Activated naive CD4-positive, alpha-beta T cell treated with anti-CD3 and anti-CD28 coated beads, Interleukin-2, amount 50 U/mL, for 24 hours (primary cell): ENCODE results near the gene RFNG.

ENCODE experiments used
- H3K27ac Mint-ChIP-seq: one replicate; pipeline ENCODE4 v1.8.0; 2021; ENCODE audit warnings: mild to moderate bottlenecking, mixed read lengths
- H3K27me3 Mint-ChIP-seq: one replicate; pipeline ENCODE4 v1.8.0; 2021; ENCODE audit warnings: mixed read lengths
- H3K36me3 Mint-ChIP-seq: one replicate; pipeline ENCODE4 v1.8.0; 2021; ENCODE audit warnings: mixed read lengths
- H3K4me1 Mint-ChIP-seq: one replicate; pipeline ENCODE4 v1.8.0; 2021; ENCODE audit warnings: mixed read lengths
- H3K4me3 Mint-ChIP-seq: one replicate; pipeline ENCODE4 v1.8.0; 2021; ENCODE audit warnings: mild to moderate bottlenecking, mixed read lengths
- H3K9me3 Mint-ChIP-seq: one replicate; pipeline ENCODE4 v1.8.0; 2021; ENCODE audit warnings: mixed read lengths

Gene RFNG

DNA sequence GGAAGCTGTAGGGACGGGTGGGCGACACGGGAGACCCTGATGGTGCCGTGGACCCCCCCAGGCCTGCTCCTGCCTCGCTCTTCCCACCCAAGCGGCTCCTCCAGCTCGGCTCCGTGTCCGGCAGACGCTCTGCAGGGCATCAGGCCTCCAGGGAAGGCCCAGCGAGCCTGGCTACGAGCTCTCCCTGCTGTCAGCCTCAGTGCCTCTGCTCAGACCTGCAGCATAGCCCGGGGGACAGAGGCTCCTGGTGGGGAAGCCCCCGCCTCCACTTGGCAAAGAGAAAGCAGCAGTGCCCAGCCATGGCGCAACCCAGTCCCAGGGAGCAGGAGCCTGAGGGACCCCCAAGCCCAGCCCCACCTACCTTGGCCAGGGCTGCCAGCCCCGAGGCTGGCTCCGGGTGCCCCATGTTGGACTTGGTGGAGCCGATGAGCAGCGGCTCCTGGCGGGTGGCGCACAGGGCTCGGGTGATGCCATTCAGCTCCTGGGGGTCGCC lies 40.5 kb upstream of the RFNG start:
- Mint-ChIP-seq H3K36me3 (peaks cover 2% of the 10 kb centered on the region), H3K27me3 (no peaks in the 10 kb centered on the region), H3K4me1 (peaks cover 7% of the 10 kb centered on the region), H3K27ac (no peak overlapping the region), H3K4me3 (no peak overlapping the region), H3K9me3 (no peaks in the 10 kb centered on the region)

GRCh38 chr17:82091264-82092066 lies 39.9 kb upstream of the RFNG start:
- H3K9me3 Mint-ChIP-seq = no peaks in the 10 kb centered on the region
- H3K27ac Mint-ChIP-seq = no peak overlapping the region
- H3K4me3 Mint-ChIP-seq = no peak overlapping the region
- peaks cover 2% of the 10 kb centered on the region for H3K36me3 Mint-ChIP-seq
- H3K27me3 Mint-ChIP-seq = no peaks in the 10 kb centered on the region
- H3K4me1 Mint-ChIP-seq = peaks cover 7% of the 10 kb centered on the region

GRCh38 chr17:82090549-82091263 lies 39.1 kb upstream of the RFNG start:
- no peaks in the 10 kb centered on the region for H3K27me3 Mint-ChIP-seq
- H3K4me1 Mint-ChIP-seq = no peaks in the 10 kb centered on the region
- no peak overlapping the region for H3K27ac Mint-ChIP-seq
- peaks cover 2% of the 10 kb centered on the region for H3K36me3 Mint-ChIP-seq
- H3K9me3 Mint-ChIP-seq = no peaks in the 10 kb centered on the region
- no peak overlapping the region for H3K4me3 Mint-ChIP-seq

- H3K9me3 Mint-ChIP-seq = no peaks in the 10 kb centered on the region
- no peaks in the 10 kb centered on the region for H3K4me1 Mint-ChIP-seq
- H3K27ac Mint-ChIP-seq = no peak overlapping the region
- no peak overlapping the region for H3K4me3 Mint-ChIP-seq
- no peaks in the 10 kb centered on the region for H3K27me3 Mint-ChIP-seq
- H3K36me3 Mint-ChIP-seq = peaks cover 2% of the 10 kb centered on the region
Measured at GRCh38 chr17:82089723-82090548, 38.3 kb upstream of the RFNG start.

DNA sequence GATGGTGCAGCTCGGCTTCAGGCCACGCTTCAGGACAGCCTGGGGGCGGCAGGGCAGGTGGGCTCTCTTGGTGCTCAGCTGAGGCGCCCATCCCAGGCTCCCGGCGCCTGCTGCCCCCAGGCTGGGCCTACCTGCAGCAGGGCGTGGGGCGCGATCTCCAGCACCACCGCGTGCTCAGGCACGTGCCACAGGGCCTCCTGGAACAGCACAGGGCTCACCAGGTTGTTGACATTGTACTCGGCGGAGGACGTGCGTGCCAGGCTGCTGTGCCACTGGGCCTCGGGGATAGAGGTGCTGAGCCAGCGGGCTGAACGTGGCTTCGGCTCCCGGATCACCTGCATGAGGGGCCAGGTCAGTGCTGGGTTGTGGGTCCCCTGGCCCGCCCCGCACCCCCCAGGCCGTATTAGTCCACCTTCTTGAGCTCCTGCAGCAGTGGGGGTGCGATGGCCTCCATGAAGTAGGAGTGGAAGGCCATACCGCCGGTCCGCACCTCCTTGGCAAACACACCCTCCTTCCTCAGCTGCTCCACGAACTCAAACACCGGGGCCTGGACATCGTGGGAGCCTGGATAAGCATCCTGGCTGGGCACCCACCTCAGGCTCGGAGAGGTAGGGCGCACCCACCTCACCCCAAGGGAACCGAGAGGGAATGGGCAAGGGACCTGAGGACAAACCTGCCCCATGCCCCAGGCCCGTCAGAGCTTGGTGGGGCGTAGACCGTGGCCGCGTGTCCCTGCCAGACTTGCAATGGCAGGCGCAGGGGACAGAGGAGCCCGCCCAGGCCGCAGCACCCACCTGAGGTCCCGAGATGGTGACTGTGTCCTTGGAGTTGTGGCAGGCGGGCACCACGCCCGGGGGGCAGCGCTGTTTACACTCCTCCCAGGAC lies 37.5 kb upstream of the RFNG start:
- H3K4me3 Mint-ChIP-seq = no peak overlapping the region
- no peak overlapping the region for H3K27ac Mint-ChIP-seq
- H3K9me3 Mint-ChIP-seq = no peaks in the 10 kb centered on the region
- H3K4me1 Mint-ChIP-seq = no peaks in the 10 kb centered on the region
- no peaks in the 10 kb centered on the region for H3K27me3 Mint-ChIP-seq
- peaks cover 2% of the 10 kb centered on the region for H3K36me3 Mint-ChIP-seq

GRCh38 chr17:82087961-82088837 lies 36.6 kb upstream of the RFNG start:
- Mint-ChIP-seq H3K36me3 (no peaks in the 10 kb centered on the region), H3K4me1 (no peaks in the 10 kb centered on the region), H3K9me3 (no peaks in the 10 kb centered on the region), H3K27ac (no peak overlapping the region), H3K4me3 (no peak overlapping the region), H3K27me3 (no peaks in the 10 kb centered on the region)

- H3K36me3 Mint-ChIP-seq = no peaks in the 10 kb centered on the region
- H3K9me3 Mint-ChIP-seq = no peaks in the 10 kb centered on the region
- no peaks in the 10 kb centered on the region for H3K4me1 Mint-ChIP-seq
- H3K4me3 Mint-ChIP-seq = no peak overlapping the region
- H3K27ac Mint-ChIP-seq = no peak overlapping the region
- no peaks in the 10 kb centered on the region for H3K27me3 Mint-ChIP-seq
Measured at GRCh38 chr17:82086941-82087906, 35.6 kb upstream of the RFNG start.

DNA sequence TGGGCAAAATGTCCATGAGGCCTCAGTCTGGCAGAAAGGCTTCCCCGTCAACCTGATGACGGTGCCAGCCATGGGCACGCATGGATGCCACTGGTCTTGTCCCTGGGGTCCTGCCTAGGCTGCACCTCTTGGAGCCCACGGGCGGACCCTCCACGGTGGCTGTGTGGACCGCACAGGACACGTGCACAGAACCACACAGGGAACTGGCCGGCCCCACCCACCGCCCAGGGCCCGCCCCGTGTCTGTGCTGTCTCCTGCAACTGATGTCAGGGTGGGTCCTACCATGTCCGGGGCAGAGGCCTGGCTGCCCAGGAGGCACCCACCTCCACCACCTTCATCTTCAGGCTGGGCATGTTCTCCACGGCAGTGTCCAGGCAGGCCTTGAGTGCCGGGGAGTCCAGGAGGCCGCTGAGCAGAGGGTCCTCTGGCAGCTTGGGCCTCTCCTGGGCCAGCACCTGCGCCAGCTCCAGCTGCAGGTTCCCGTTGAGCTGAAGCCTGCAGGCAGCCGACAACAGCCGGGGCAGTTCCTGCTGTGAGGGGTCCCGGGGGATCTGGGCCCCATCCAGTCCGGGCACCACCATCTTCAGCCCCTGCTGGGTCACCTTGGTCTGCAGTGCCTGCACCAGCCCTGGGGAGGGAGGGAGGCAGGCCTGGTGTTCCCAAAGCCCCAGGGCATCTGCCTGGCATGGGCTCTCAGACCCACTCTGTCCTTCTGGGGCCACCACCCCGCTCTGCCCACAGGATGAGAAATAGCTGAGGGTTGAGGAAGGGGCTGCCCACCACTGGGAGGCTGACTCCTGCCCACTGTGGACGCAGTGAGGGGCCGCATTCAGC lies 34.5 kb upstream of the RFNG start:
- H3K36me3 Mint-ChIP-seq = no peaks in the 10 kb centered on the region
- H3K27me3 Mint-ChIP-seq = no peaks in the 10 kb centered on the region
- no peaks in the 10 kb centered on the region for H3K4me1 Mint-ChIP-seq
- H3K27ac Mint-ChIP-seq = no peak overlapping the region
- H3K9me3 Mint-ChIP-seq = no peaks in the 10 kb centered on the region
- no peak overlapping the region for H3K4me3 Mint-ChIP-seq

DNA sequence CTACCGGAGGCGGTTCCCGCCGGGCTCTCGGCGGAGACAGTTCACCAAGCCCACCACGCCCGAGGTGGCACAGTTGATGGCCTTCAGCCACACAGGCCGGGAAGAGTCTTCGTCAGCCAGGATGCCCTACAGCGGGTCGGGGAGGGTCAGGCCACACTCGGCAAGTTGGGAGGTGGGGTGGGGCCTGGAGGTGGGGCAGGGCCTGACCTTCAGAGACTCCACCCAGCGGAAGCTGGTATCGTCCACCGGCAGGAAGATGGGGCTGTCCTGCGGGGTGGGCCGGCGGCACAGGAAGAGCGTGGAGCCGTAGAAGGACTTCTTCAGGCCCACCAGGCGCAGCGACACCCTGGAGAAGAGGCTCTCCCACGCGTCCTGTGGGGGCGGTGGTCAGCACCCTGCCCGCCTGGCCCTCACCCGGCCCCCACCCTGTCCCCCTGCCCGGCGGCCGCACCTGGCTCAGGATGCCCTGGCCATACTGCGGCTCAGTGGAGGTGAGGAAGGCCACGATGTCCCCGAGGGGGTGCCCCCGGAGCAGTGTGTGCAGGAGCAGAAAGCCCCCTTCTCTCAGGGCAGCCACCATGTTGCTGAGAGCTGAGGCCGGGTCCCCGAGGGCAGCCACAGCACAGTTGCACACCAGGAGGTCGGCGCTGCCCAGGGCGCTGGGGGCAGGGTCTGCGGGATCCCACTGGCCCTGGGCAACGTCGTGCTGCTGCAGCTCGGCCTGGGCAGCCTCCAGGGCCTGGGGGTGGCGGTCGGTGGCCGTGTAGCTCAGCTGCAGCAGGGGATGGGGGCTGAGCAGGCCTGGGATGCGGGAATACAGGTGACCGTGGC lies 33.6 kb upstream of the RFNG start:
- Mint-ChIP-seq H3K9me3 (no peaks in the 10 kb centered on the region), H3K36me3 (no peaks in the 10 kb centered on the region), H3K27ac (no peak overlapping the region), H3K27me3 (no peaks in the 10 kb centered on the region), H3K4me3 (no peak overlapping the region), H3K4me1 (no peaks in the 10 kb centered on the region)

DNA sequence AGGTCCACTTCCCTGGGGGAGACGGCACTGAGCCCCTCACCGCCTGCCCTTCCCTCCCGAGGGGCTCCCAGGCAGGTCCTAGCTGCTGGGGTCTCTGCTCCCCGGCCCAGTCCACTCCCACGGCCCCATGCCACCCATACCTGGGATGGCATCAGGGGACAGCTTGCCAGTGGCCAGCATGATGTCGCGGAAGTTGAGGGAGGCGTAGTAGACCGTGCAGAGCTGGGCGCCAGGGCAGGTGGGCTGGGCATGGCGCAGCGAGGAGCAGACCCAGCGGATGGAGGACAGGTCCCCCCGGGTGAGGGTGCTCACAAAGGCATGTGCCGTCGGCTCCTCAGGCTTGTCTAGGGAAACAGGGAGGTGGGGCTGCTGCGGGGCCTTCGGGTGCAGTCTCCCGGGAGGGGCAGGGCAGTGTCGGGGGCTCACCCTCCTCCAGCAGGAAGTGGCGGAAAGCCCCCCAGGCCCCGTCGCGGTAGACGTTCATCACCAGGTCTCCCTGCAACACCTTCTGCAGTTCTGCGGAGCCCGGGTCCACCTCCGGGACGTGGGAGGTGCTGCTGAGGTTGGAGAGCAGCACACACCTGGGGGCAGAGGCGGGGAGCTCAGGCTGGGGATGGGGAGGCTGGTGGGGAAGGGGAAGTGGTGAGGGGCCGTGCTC lies 32.9 kb upstream of the RFNG start:
- Mint-ChIP-seq H3K9me3 (no peaks in the 10 kb centered on the region), H3K27ac (no peak overlapping the region), H3K4me1 (no peaks in the 10 kb centered on the region), H3K27me3 (no peaks in the 10 kb centered on the region), H3K36me3 (no peaks in the 10 kb centered on the region), H3K4me3 (no peak overlapping the region)

DNA sequence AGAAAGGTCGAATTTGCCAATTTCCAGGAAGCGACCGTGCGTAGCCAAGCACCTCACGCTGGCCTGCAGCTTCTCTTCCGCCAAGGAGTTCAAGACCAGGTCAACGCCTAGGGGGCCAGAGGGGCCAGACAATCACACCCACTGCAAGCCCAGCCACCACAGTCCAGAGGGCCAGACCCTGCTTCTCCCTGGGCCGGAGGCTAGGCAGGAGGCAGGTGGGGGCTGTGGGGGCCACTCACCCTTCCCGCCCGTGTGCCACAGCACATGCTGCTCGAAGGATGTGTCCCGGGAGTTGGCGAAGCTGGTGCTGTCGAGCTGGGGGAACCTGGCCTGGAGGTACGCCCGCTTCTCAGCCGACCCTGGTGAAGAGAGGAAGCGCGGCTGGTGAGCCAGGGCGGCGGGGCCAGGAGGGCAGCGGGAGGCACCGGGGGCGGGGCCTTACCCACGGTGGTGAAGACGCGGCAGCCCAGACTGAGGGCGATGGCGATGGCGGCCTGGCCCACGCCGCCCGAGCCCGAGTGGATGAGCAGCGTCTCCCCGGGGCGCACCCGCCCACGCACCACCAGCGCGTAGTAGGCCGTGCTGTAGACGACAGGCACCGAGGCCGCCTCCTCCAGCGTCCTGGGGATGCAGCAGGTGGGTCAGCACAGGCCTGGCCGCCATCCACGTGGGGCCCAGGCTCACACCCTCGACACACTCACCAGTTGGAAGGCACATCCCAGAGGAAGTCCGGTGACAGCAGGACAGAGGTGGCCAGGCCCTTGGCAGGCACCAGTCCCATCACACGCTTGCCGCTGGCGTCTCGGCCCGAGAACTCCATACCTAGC lies 32.1 kb upstream of the RFNG start:
- Mint-ChIP-seq H3K4me1 (no peaks in the 10 kb centered on the region), H3K27ac (no peak overlapping the region), H3K27me3 (no peaks in the 10 kb centered on the region), H3K4me3 (no peak overlapping the region), H3K36me3 (no peaks in the 10 kb centered on the region), H3K9me3 (no peaks in the 10 kb centered on the region)
